Measurements from ENCODE around the gene TLE6. TPM values are rescaled to one million over a fixed set of nuclear protein-coding genes. Genes with fewer than 3 reads are reported as not detected.
"Not testable (repeated sequence)": the region's sequence is repeated elsewhere in the genome, so short reads cannot be mapped to it uniquely, and the experiment has no call there.

The TLE6 gene
- 3.1 and 6.1 TPM in 2 replicates for polyA plus RNA-seq (2011; rRNA removed)
- polyA plus RNA-seq (2012; cell fraction: cytosol; rRNA removed), result 2.7 and 3.7 TPM in 2 replicates
- polyA plus RNA-seq (2012; cell fraction: nucleus; rRNA removed), result 7.6 TPM in 2 replicates
- 4.2 to 5.4 TPM (median 5.1 TPM) in 3 replicates for polyA plus RNA-seq (2017; fragmentation: RNase III; extraction: RNeasy Plus Mini Kit Qiagen cat#74134 plus additional on column Dnase treatment)
- polyA minus RNA-seq (2011; rRNA and poly(A)+ RNA removed), result 3.2 and 5.1 TPM in 2 replicates

GRCh38 chr19:2977001-2977745, at the start of gene TLE6:
TLE6 (plus strand) TSS chr19:2977564; CDS start chr19:2978234, 670 bp downstream.
- Histone ChIP-seq H3K4me1 (peaks cover 8% of the 10 kb centered on the region; the same call in 2 of the 3 replicates), H3K9me3 (no peaks in the 10 kb centered on the region), H3K4me2 (peak within 1 kb of the TSS; percentile 91), H3K4me3 (peak within 1 kb of the TSS; percentile 53), H3K27ac (peak within 1 kb of the TSS; percentile 76 to 88)
- FAIRE-seq (no peak), ATAC-seq (peak; percentile 98 to 99), DNase-seq (ENCODE audit: low read depth in 1 of 2, low spot score in 1 of 2) (peak; percentile 95)
- ChIA-PET CTCF (interaction anchor here (1.4 to 3.7 kb wide), 3 partner anchors 15 to 59 kb away, joined by 7 to 17 read pairs (median 11); no protein-coding TSS in a partner anchor), POLR2A (interaction anchor here (0.6 to 2.0 kb wide), 4 partner anchors 26 to 98 kb away, joined by 3 to 15 read pairs (median 7); no protein-coding TSS in a partner anchor)
- TF ChIP-seq USF2 (IDR thresholded peaks at IDR 0.05) (peak; percentile 90), E2F6 (IDR thresholded peaks at IDR 0.05; ENCODE audit: borderline replicate concordance, low read depth) (peak; percentile 72), ZFP36 (IDR thresholded peaks at IDR 0.05; ENCODE audit: borderline replicate concordance, partially characterized antibody) (no peak), RNF2 (IDR thresholded peaks at IDR 0.05; ENCODE audit: borderline replicate concordance, low read depth) (no peak), FOSL2 (IDR thresholded peaks at IDR 0.05) (no peak), FOSL2 (CRISPR knock-in tag; IDR thresholded peaks at IDR 0.05) (no peak), PBX3 (IDR thresholded peaks at IDR 0.05) (peak; percentile 89), MAX (IDR thresholded peaks at IDR 0.05) (peak; percentile 93)
- WGBS (ENCODE audit: missing lambda C conversion rate), result 1% methylated on average over 12 of the region's 51 CpGs

- Histone ChIP-seq H3K9me3 (peaks cover 55% of the 10 kb centered on the region), H3K4me2 (no peak overlapping the region), H3K4me1 (no peaks in the 10 kb centered on the region), H3K27ac (no peak overlapping the region), H3K4me3 (no peak overlapping the region)
- DNase-seq (ENCODE audit: low read depth in 1 of 2, low spot score in 1 of 2) (peak in 1 of 2 experiments; percentile 26), FAIRE-seq (no peak), ATAC-seq (no peak)
- ChIA-PET CTCF (no interaction called here), POLR2A (no interaction called here)
- TF ChIP-seq HES2 (IDR thresholded peaks at IDR 0.05), result peak; percentile 22; the same call in 1 of the 2 replicates
- peak; percentile 48; the same call in 1 of the 2 replicates for TF ChIP-seq GATA3 (IDR thresholded peaks at IDR 0.05; ENCODE audit: borderline replicate concordance)
- peak; percentile 75; the same call in 1 of the 2 replicates for TF ChIP-seq KDM1A (IDR thresholded peaks at IDR 0.05; ENCODE audit: low read depth)
- no peak for TF ChIP-seq CBX8 (IDR thresholded peaks at IDR 0.05)
- 0 out of 2 replicates have a peak, but pooled peaks have one; percentile 16 for TF ChIP-seq MAX (IDR thresholded peaks at IDR 0.05)
- WGBS (ENCODE audit: missing lambda C conversion rate), result 95% methylated on average over 18 of the region's 18 CpGs
These were observed 43.9 kb upstream of the TLE6 start for GRCh38 chr19:2933490-2933910.

GRCh38 chr19:2935863-2936262, 41.5 kb upstream of the TLE6 start:
- POLR2A ChIA-PET; H3K4me3 ChIP-seq; FAIRE-seq; H3K4me1 ChIP-seq; DNase-seq (ENCODE audit: low read depth in 1 of 2, low spot score in 1 of 2); CTCF ChIA-PET; H3K4me2 ChIP-seq; H3K27ac ChIP-seq; ATAC-seq: not testable (repeated sequence)
- peaks cover 45% of the 10 kb centered on the region for H3K9me3 ChIP-seq
- 92% methylated on average over 4 of the region's 4 CpGs for WGBS (ENCODE audit: missing lambda C conversion rate)
